Body of pancreas (tissue), 4 donors: ENCODE measurements around the gene GRK7. TPM values are rescaled to one million over a fixed set of nuclear protein-coding genes. Genes with fewer than 3 reads are reported as not detected.
A peak's percentile ranks its signal among the peaks of the same experiment; 100 is the strongest.

Experiments
- ATAC-seq: fragments of 150-250 bp; one replicate; pipeline ENCODE4 v1.9.1; 2016
- DNase-seq, 4 donors: peaks; one replicate each; pipeline ENCODE4 v3.0.0-alpha.2; 2019
- H3K27ac ChIP-seq, 4 donors: fragments of 200-600 bp; sonication (generic); 1 replicate in 3 of 4; 2 replicates in 1 of 4; pipeline versions ENCODE4 v1.5.1 to v1.6.1; 2016 to 2019; ENCODE audit warnings: mild to moderate bottlenecking in 1 of 4, mixed read lengths in 1 of 4, moderate library complexity in 1 of 4
- H3K27me3 ChIP-seq, 2 donors: fragments of 200-600 bp; sonication (generic); one replicate each; pipeline ENCODE4 v1.6.0; 2016; ENCODE audit warnings: mild to moderate bottlenecking in 1 of 2
- H3K36me3 ChIP-seq, 2 donors: fragments of 200-600 bp; sonication (generic); replicated peaks in 1 of 2; 2 replicates each; pipeline ENCODE4 v1.5.1; 2016; ENCODE audit warnings: low read depth in 2 of 2; ENCODE audit not compliant: insufficient read depth in 1 of 2
- H3K4me1 ChIP-seq: fragments of 200-600 bp; sonication (generic); one replicate; pipeline ENCODE4 v1.6.0; 2016
- H3K4me3 ChIP-seq, 2 donors: fragments of 200-600 bp; sonication (generic); 1 replicate in 1 of 2; 2 replicates in 1 of 2; pipeline ENCODE4 v1.5.1; 2016 to 2019
- H3K9me3 ChIP-seq, 3 donors: fragments of 200-600 bp; sonication (generic); 1 replicate in 2 of 3; 2 replicates in 1 of 3; pipeline ENCODE4 v1.5.1; 2016
- POLR2A ChIP-seq, 3 donors: fragments of 450-650 bp; IDR thresholded peaks; one replicate each; pipeline ENCODE4 v1.6.1; 2016; ENCODE audit warnings: antibody characterized with exemption in 3 of 3, mild to moderate bottlenecking in 2 of 3
- WGBS, 2 donors: methylation state at CpG; one replicate each; pipeline ENCODE4 v1.1.5; 2017; 5-methylcytosine and 5-hydroxymethylcytosine counted together
- intact Hi-C: fragments of 100-400 bp; cut with DNase I; formaldehyde crosslinking; loops from one replicate; pipeline ENCODE4 v1.15.1; 2023
- total RNA-seq, 2 donors: library from RNA; depleted of rRNA; stranded (reverse); fragments of >200 nt; gene quantifications; one replicate each; pipeline ENCODE4 v1.1.0, GENCODE V29; 2016
- TF ChIP-seq, protein P1 (sequence below), 7 experiments: fragments of 450-650 bp in 4 of 7; fragments of 200-600 bp in 3 of 7; sonication (generic) in 3 of 7; IDR thresholded peaks; one replicate each; pipeline ENCODE4 v1.5.1; 2016 to 2019; ENCODE audit warnings: antibody characterized with exemption in 7 of 7

The GRK7 gene
- total RNA-seq, 2 donors from 2014 or later: not detected

DNA sequence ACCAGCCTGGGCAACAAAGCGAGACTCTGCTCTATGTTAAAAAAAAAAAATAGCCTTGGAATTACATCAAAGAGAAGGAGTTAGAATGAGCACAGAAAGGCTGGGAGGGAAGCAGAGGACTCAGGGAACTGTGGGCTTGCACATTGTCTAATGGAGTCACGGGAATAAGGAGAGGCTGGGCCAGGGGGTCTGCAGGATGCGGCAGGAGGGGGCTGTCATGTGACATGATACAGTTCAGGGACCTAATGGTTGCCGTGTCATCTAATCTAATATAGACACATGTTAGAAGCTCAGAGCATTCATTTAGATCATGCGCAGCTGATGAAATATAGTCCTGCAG is 32.5 kb downstream of the GRK7 start:
- DNase-seq (no peak), ATAC-seq (no peak)
- H3K9me3 ChIP-seq: no peaks in the 10 kb centered on the region
- H3K27ac ChIP-seq: no peak overlapping the region
- WGBS, 2 donors: 76 to 85% methylated on average over 5 of the region's 5 CpGs
- TF ChIP-seq, protein P1, sequence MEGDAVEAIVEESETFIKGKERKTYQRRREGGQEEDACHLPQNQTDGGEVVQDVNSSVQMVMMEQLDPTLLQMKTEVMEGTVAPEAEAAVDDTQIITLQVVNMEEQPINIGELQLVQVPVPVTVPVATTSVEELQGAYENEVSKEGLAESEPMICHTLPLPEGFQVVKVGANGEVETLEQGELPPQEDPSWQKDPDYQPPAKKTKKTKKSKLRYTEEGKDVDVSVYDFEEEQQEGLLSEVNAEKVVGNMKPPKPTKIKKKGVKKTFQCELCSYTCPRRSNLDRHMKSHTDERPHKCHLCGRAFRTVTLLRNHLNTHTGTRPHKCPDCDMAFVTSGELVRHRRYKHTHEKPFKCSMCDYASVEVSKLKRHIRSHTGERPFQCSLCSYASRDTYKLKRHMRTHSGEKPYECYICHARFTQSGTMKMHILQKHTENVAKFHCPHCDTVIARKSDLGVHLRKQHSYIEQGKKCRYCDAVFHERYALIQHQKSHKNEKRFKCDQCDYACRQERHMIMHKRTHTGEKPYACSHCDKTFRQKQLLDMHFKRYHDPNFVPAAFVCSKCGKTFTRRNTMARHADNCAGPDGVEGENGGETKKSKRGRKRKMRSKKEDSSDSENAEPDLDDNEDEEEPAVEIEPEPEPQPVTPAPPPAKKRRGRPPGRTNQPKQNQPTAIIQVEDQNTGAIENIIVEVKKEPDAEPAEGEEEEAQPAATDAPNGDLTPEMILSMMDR (IDR thresholded peaks at IDR 0.05): no peak
- TF ChIP-seq POLR2A (IDR thresholded peaks at IDR 0.05): no peak
- peaks cover 26% of the 10 kb centered on the region for H3K4me1 ChIP-seq
- H3K27me3 ChIP-seq: no peaks in the 10 kb centered on the region
- H3K4me3 ChIP-seq: no peak overlapping the region
- no peaks in the 10 kb centered on the region for H3K36me3 ChIP-seq
- intact Hi-C loops: no loop called here

DNA sequence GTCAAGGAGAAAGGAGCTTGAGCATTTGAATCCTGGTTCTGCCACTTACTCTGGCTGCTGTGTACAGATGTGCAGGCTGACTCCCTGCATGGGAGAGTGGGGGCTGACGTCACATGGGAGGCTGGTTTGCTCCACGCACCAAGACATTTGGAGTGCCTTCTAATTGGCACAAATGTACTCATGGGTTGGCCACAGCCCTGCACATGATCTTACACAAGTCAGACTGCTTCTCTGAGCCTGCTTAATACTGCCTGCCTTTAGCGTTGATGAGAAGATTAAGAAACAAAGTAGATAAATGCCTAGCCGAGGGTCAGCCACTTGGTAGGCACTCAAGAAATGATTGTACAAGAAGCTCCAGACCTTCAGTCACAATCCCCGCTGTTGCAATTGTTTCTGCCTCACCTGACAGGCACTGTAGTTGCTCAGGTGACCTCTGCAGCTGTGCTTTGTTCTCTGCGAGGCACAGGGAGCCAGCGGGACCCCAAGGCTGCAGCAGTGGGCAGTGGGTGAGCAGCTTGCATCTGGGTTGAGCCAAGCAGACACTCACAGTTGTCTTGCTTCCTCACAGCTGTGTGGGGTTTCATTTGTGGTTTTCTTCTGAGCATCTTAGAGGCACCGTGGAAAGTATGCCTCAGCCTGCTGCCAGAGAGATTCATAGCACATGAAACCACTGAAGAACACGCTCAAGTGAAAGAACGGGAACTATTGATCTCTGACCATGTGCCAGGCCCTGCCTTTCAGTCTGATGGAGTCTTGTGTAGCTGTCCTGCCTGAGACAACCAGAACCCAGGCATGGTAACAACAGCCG is 33.1 kb downstream of the GRK7 start:
- intact Hi-C loops: no loop called here
- Histone ChIP-seq H3K4me3 (no peak overlapping the region), H3K36me3 (no peaks in the 10 kb centered on the region), H3K9me3 (no peaks in the 10 kb centered on the region), H3K27me3 (no peaks in the 10 kb centered on the region), H3K27ac (peak overlapping the region in 3 of 4 donors; percentile 19 to 60 (median 46)), H3K4me1 (peaks cover 26% of the 10 kb centered on the region)
- 54 to 66% methylated on average over 9 to 11 of the region's 11 CpGs for WGBS, 2 donors
- TF ChIP-seq, protein P1 (IDR thresholded peaks at IDR 0.05): no peak
- TF ChIP-seq POLR2A (IDR thresholded peaks at IDR 0.05): no peak
- peak; percentile 19 to 57 (median 32) for DNase-seq
- ATAC-seq: no peak

DNA sequence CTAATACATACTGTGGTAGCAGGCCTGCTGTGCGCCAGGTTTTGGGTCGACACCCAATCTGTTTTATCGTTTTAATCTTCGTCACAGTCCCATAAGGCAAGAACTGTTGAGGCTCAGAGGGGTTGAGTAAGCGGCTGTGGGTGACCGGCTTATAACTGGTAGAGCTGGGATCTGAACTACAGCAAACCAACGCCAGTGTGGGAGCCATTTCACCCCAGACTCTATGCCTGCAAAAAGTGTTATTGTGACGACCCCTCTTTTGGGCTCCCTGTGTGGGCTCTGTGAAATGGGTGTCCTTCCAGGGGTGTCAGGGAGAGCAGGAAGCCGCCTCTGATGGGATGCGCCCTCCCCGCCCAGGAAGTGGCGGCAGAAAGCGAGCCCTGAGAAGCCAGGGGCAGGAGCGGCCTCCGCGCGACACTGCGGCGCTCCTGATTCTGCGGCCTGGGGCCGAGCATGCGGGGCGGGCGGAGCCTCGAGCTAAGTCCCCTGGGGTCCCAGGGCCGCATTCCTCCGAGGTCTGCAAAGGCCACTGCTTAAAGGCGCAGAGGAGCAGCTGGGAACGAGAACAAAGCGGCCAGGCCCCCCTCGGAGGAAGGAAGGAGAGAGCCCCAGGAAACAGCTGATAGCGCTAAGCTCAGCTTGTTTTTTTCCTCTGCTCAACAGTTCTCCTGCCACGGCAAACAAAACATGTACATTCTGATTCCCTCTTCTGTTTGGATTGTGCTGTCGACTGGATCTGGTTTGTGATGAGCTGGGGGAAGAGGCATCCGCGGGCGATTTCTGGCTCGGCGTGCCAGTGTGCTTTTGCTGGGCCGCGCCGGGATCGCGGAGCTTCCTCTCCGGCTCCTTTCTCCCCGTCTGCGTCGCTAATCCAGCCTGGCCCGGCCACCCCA is 33.9 kb downstream of the GRK7 start:
- ATAC-seq: peak; percentile 33
- peak; percentile 16 to 40 (median 28) for DNase-seq
- intact Hi-C loops: no loop called here
- Histone ChIP-seq H3K4me3 (no peak overlapping the region), H3K4me1 (peaks cover 26% of the 10 kb centered on the region), H3K27me3 (no peaks in the 10 kb centered on the region), H3K27ac (peak overlapping the region in 3 of 4 donors; percentile 19 to 60 (median 46)), H3K9me3 (no peaks in the 10 kb centered on the region), H3K36me3 (no peaks in the 10 kb centered on the region)
- 28 to 30% methylated on average over 36 to 49 of the region's 49 CpGs for WGBS, 2 donors
- TF ChIP-seq POLR2A (IDR thresholded peaks at IDR 0.05): peak in 1 of 3 donors; percentile 23
- TF ChIP-seq, protein P1 (IDR thresholded peaks at IDR 0.05): no peak

DNA sequence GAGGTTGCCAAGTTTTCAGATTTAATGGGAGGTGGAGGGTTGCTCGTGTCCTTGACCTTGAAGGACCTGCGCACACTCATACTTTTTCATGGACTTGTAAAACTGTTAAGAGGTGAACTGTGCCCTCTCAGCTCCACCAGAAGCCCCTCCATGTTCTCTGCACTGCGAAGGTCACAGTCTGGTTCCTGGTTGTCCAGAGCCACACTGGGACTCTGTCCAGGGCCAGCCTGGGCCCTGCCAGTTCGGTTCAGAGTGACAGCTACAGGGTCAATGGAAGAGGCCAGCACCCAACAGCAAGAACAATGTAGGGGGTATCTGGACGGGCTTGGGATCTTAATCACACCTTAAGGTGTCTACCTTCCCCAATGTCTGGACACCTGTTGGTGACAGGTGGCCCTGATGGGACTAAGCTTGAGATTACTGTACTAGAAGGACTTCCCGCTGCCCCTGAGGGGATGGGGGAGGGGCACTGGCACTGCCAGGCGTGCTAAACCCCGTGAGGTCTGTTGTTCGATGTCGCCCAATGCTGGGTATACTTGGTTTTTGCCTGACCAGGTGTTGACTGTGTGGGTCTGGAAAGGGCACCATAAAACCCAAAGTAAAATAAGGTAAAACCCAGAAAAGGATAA is 34.7 kb downstream of the GRK7 start:
- Histone ChIP-seq H3K36me3 (no peaks in the 10 kb centered on the region), H3K9me3 (no peaks in the 10 kb centered on the region), H3K27me3 (no peaks in the 10 kb centered on the region), H3K4me3 (no peak overlapping the region), H3K4me1 (peaks cover 26% of the 10 kb centered on the region), H3K27ac (peak overlapping the region in 3 of 4 donors; percentile 19 to 60 (median 46))
- WGBS, 2 donors: 45 to 49% methylated on average over 9 to 10 of the region's 10 CpGs
- DNase-seq (peak; percentile 13 to 40 (median 20)), ATAC-seq (peak; percentile 36)
- TF ChIP-seq POLR2A (IDR thresholded peaks at IDR 0.05): no peak
- TF ChIP-seq, protein P1 (IDR thresholded peaks at IDR 0.05): no peak
- intact Hi-C loops: no loop called here
